KMS-11 (cell line): ENCODE results near the gene KLHL35.

Experiments
- H2AFZ ChIP-seq: fragments of 200-600 bp; sonication (generic); 2 replicates; pipeline ENCODE4 v1.6.1; 2016; ENCODE audit warnings: antibody characterized with exemption, mixed run types, low read depth
- H3K27ac ChIP-seq: fragments of 200-600 bp; sonication (generic); 2 replicates; pipeline ENCODE4 v1.6.1; 2016; ENCODE audit warnings: mild to moderate bottlenecking, mixed run types
- H3K27me3 ChIP-seq: fragments of 200-600 bp; sonication (generic); 2 replicates; pipeline ENCODE4 v1.6.1; 2017; ENCODE audit warnings: mild to moderate bottlenecking, low read depth, mixed run types, moderate library complexity; ENCODE audit not compliant: insufficient read depth
- H3K36me3 ChIP-seq: fragments of 200-600 bp; sonication (generic); 2 replicates; pipeline ENCODE4 v1.6.1; 2017; ENCODE audit warnings: mild to moderate bottlenecking, mixed run types; ENCODE audit not compliant: insufficient read depth
- H3K4me1 ChIP-seq: fragments of 200-600 bp; sonication (generic); 2 replicates; pipeline ENCODE4 v1.6.1; 2016; ENCODE audit warnings: mild to moderate bottlenecking, low read depth, mixed run types; ENCODE audit not compliant: poor library complexity, severe bottlenecking
- H3K4me2 ChIP-seq: fragments of 200-600 bp; sonication (generic); 2 replicates; pipeline ENCODE4 v1.7.0; 2016; ENCODE audit warnings: mild to moderate bottlenecking, mixed run types
- H3K4me3 ChIP-seq: fragments of 200-600 bp; sonication (generic); IDR thresholded peaks from 2 replicates; pipeline ENCODE4 v1.6.1; 2017; ENCODE audit warnings: low read depth, low read length, mixed read lengths; ENCODE audit not compliant: insufficient read depth
- H3K79me2 ChIP-seq: fragments of 200-600 bp; sonication (generic); 2 replicates; pipeline ENCODE4 v1.6.1; 2016; ENCODE audit warnings: low read depth, mixed run types; ENCODE audit not compliant: insufficient read depth
- H3K9ac ChIP-seq: fragments of 200-600 bp; sonication (generic); 2 replicates; pipeline ENCODE4 v1.6.1; 2016; ENCODE audit warnings: mild to moderate bottlenecking, mixed run types
- H4K20me1 ChIP-seq: fragments of 200-600 bp; sonication (generic); 2 replicates; pipeline ENCODE4 v1.6.1; 2016; ENCODE audit warnings: mild to moderate bottlenecking, mixed run types; ENCODE audit not compliant: insufficient read depth
- TF ChIP-seq, protein P1 (sequence below): fragments of 200-600 bp; sonication (generic); conservative IDR thresholded peaks from 2 replicates; pipeline ENCODE4 v1.6.1; 2017; ENCODE audit warnings: low read depth, mild to moderate bottlenecking, antibody characterized with exemption, low read length, moderate library complexity, mixed read lengths

Gene KLHL35

DNA sequence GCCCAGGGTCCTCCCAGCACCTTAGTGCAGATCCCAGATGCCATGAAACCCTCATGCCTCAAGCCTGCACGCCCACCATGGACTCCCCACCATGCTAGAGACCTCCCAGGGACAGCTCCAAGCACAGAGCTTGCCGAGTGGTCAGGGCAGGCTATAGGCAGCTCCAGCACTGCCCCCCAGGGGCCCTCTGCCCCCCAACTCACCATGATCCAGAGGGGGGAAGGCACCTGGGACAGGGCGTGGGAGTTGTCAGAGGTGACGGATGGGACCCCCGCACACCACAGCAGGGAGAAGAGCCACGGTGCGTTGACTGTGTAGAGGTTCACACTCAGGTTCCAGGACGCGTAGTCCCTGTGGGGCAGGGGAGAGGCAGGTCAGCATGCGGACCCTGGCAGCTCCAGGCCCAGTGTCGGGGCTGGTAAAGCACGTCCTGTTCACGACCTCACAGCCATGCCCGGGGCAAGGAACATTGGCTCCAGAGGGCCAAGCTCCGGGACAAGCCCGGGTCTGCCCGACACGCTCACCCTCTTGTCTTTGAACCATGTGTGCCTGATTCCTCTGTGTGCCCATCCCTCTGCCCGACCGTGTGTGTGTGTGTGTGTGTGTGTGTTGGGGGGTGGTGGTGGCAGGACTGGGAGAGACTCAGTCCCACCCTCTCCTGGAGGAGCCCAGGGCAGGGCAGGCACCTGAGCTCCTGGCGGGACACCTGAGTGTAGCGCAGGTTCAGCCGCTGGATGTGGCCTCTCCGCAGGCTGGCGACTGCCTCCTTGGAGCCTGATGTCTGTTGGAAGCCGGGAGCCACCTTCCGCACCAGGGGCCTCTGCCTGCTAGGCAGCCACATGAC lies 8.2 kb upstream of the KLHL35 start:
- TF ChIP-seq, protein P1, sequence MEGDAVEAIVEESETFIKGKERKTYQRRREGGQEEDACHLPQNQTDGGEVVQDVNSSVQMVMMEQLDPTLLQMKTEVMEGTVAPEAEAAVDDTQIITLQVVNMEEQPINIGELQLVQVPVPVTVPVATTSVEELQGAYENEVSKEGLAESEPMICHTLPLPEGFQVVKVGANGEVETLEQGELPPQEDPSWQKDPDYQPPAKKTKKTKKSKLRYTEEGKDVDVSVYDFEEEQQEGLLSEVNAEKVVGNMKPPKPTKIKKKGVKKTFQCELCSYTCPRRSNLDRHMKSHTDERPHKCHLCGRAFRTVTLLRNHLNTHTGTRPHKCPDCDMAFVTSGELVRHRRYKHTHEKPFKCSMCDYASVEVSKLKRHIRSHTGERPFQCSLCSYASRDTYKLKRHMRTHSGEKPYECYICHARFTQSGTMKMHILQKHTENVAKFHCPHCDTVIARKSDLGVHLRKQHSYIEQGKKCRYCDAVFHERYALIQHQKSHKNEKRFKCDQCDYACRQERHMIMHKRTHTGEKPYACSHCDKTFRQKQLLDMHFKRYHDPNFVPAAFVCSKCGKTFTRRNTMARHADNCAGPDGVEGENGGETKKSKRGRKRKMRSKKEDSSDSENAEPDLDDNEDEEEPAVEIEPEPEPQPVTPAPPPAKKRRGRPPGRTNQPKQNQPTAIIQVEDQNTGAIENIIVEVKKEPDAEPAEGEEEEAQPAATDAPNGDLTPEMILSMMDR, result no peak
- H3K9ac ChIP-seq, result no peak overlapping the region
- H3K4me3 ChIP-seq, result no peak overlapping the region
- H2AFZ ChIP-seq, result no peak overlapping the region
- H3K27ac ChIP-seq, result no peak overlapping the region
- no peaks in the 10 kb centered on the region for H4K20me1 ChIP-seq
- no peaks in the 10 kb centered on the region for H3K36me3 ChIP-seq
- H3K27me3 ChIP-seq, result no peaks in the 10 kb centered on the region; the same call in 1 of the 2 replicates
- H3K79me2 ChIP-seq, result no peaks in the 10 kb centered on the region
- no peaks in the 10 kb centered on the region for H3K4me1 ChIP-seq
- no peak overlapping the region for H3K4me2 ChIP-seq

DNA sequence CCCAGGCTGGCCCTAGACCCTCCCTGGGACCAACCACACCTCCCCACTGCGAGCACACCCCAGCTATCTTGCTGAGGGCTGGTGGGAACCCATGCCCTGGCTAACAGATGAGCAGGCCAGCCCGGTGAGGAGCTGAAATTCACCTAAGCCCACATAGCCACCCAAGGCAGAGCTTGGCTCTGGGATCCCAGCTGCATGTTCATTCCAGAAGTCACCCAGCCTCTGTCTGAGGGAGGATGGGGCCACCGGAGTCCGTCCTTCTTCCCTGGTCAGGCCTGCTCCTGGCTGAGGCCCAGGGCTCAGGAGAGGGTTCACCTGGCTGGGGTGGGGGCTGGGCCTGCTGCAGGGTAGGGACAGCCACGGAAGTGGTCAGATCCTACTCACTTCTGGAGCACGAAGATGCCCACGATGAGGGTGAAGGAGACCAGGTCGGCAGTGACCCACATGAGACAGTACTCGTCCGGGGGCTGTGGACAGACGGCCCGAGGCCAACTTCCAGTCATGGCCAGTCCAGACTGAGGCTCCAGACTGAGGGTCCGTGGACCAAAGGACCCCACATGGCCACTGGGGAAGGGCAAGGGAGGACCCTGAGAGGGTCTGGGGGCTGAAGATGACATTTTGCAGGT lies 6.6 kb upstream of the KLHL35 start:
- H3K36me3 ChIP-seq, result no peaks in the 10 kb centered on the region
- H3K27me3 ChIP-seq, result no peaks in the 10 kb centered on the region; the same call in 1 of the 2 replicates
- no peak overlapping the region for H3K27ac ChIP-seq
- no peak overlapping the region for H3K4me3 ChIP-seq
- TF ChIP-seq, protein P1, result no peak
- H3K4me1 ChIP-seq, result no peaks in the 10 kb centered on the region
- H3K4me2 ChIP-seq, result no peak overlapping the region
- H3K79me2 ChIP-seq, result no peaks in the 10 kb centered on the region
- no peak overlapping the region for H2AFZ ChIP-seq
- H4K20me1 ChIP-seq, result no peaks in the 10 kb centered on the region
- no peak overlapping the region for H3K9ac ChIP-seq

DNA sequence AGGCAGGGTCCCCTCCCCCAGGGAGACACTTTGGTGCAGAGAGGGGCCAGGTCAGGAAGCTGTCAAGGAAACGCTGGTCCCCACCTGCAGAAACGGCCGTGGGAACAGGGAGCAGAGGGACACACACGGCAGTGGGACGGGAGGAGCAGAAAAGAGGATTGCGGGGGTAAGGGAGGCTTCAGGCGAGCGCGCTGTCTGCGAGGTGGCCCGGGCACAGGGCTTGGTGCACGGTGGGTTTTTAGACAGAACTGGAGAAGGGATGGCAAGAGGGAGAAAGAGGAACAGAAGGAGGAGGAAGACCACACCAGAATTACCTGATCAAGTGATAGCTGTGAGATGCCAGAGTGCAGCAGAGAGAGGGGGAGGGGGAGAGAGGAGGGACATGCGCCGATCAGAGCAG lies 6.0 kb upstream of the KLHL35 start:
- H3K36me3 ChIP-seq, result no peaks in the 10 kb centered on the region
- H2AFZ ChIP-seq, result no peak overlapping the region
- TF ChIP-seq, protein P1, result no peak
- H3K4me2 ChIP-seq, result no peak overlapping the region
- no peak overlapping the region for H3K27ac ChIP-seq
- H3K4me3 ChIP-seq, result no peak overlapping the region
- H3K4me1 ChIP-seq, result no peaks in the 10 kb centered on the region
- H3K9ac ChIP-seq, result no peak overlapping the region
- no peaks in the 10 kb centered on the region for H3K79me2 ChIP-seq
- no peaks in the 10 kb centered on the region for H4K20me1 ChIP-seq
- no peaks in the 10 kb centered on the region; the same call in 1 of the 2 replicates for H3K27me3 ChIP-seq

DNA sequence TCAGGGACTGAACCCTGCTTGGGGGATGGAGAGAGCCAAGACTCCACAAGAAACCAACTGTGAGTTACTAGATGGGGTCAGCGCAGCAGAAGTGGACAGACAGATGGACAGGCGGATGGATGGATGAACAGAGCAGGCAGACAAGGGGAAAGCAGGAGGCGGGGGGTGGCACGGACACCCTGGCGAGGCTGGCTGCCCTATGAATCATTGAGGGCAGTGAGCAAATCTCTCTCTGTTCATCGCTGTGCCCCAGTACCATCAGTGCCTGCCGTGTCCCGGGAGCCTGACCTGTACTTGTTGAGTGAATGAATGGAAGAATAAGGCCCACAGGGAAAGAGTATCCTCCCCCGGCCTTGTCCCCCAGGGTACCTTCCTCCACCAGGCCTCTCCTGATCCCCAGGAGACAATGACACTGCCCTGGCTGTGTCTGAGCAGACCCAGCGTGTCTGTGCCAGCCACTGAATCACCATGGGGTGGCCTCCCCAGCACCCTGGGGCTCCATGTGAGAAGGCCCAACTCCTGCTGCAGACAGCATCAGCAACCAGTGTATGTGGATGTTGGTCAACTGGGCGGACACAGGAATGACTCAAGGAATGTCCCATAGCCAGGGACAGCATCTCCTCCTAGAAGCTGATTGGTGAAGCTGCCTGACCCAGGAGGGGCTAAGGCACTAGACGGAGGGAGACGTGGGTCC lies 5.1 kb upstream of the KLHL35 start:
- no peak overlapping the region for H3K27ac ChIP-seq

More for the DNA sequence above, 5.1 kb upstream of the KLHL35 start:
- no peaks in the 10 kb centered on the region for H3K79me2 ChIP-seq
- no peaks in the 10 kb centered on the region; the same call in 1 of the 2 replicates for H3K27me3 ChIP-seq
- no peaks in the 10 kb centered on the region for H4K20me1 ChIP-seq
- no peak overlapping the region for H2AFZ ChIP-seq
- H3K36me3 ChIP-seq, result no peaks in the 10 kb centered on the region
- no peak overlapping the region for H3K4me2 ChIP-seq
- TF ChIP-seq, protein P1, result no peak
- H3K4me3 ChIP-seq, result no peak overlapping the region
- no peak overlapping the region for H3K9ac ChIP-seq
- H3K4me1 ChIP-seq, result no peaks in the 10 kb centered on the region
